GM18907 (cell line): ENCODE results near the gene MMD.
"Not testable (repeated sequence)": the region's sequence is repeated elsewhere in the genome, so short reads cannot be mapped to it uniquely, and the experiment has no call there.

Experiments used
- ATAC-seq: cut with Tn5 transposase; IDR thresholded peaks from one replicate; pipeline ENCODE4 v1.9.1; 2021; ENCODE audit warnings: mild to moderate bottlenecking, moderate library complexity; ENCODE audit not compliant: unreplicated experiment

The MMD gene

DNA sequence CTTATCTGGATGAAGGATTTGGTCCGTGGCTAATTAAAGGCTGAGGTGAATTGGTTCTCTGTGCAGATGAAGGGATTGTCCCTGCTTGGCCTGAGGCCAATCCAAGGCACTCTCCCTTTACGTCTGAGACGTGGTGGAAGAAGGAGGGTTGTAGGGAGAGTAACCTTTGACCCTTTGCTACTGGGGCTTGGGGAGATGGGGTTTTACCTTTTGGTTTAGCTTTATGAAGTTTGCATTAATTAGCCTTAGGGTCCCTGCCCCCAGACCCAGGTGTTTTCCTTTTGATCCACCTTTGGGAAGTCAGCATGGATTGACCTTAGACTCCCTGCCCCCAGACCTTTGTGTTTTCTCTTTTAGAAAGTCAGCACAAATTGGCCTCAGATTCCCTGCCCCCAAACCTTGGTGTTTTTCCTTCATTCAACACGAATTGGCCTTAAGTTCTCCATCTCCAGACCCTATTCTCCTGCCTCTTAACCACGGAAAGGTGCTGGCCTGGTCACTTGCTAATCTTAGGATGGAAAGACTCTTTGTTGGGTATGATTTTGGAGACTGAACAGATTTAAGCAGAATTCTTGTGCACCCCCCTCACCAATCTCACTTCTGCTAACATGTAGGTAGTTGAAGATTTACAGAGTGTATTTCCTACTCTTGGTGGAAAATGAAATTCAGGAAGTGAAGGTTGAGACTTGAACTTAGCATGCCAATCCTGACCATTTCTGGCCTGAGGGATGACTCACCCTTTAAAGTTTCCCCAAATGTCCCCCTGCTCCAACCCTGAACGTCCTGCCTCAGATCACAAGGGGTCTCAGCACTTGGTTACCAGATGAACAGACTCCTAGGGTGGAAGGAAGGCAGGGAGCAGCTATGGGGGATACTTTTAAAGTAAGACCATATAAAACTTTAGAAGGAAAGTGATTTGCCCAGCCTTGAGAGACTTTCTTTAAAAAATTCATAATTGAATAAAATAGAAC, 23.1 kb upstream of the MMD start:
- peak; percentile 83 for ATAC-seq

DNA sequence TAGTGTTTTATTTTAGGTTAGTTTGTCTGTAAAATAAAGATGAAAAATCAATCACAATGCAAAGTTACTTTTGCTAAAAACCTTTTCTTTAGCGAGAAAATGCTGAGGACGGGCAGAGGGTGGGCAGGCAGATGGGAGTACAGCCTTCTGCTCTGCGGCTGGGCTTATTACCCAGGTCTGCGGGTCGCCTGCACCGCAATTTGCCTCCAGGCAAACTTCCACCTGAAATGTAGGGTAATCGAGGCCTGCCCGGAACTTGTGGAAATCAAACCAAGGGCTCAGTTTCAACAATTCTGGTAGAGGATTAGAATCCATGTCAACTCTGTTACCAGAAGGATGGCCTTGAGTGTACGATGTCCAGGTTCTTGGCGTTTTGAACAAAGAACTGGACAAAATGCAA, 22.3 kb upstream of the MMD start:
- ATAC-seq = no peak

DNA sequence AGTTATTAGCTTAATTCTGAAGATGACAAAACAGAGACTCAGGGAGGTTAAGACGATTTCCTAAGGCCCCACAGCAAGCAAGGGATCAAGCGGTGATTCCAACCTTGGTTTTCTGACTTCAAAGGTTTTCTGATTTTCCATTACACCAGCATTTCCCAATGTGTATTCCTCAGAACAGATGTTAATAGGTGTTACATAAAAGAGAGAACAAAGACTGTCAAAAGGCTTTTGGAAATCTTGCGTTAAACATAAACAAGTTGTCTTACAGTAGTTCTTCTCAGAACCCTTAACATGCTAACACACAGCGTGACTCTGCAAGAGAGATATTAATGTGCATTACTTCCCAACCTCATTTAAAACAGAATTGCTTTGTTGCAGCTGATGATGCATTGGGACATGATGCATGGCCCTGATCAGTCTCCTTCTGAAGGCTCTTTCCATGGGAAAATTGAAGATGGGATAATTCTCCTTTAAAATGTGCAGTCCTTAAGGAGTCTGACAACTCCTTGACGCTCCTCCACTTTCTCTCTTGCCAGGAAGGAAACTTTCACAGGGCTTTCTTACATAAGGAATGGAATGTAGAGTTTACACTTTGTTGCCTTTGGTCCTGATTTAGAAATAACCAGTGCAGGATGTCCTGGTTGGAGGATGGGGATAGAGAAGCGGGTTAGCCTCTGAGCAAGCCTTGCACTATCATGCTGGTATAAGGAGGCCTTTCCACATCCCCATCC, 21.5 kb upstream of the MMD start:
- ATAC-seq = no peak

DNA sequence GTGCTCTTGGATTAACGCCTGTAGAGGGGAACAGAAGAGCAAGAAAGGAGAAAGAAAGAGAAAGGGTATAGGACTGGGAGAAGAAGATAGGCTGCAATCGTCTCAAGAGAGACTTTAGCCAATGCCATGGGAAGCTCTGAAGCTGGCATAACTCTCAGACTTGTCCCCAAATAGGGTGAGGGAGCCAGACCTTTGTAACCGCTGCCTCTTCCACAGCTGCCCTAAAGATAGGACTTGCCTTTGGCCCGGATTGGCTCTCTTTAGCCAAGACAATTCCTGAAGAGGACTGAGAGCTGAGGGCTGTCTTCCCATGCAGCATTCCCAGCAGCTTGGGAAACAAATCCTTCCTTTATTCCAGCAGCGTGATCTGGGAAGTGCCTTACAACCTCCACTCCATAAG, 20.8 kb upstream of the MMD start:
- ATAC-seq = no peak

DNA sequence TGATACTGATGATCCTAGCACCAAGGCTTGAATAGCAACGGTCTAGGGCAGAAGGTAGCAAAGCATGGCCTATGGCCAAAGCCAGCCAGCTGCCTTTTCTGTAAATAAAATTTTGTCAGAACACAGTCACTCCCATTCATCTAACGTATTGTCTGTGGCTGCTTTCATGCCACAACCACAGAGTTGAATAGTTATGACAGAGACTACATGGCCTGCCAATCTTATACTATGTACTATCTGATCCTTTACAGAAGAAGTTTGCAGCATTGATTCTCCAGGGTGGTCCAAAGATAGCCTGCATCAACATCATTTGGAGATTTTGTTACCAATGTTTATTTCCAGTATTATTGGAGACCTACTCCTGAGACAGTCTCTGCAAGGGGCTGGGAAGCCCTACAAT, 19.9 kb upstream of the MMD start:
- no peak for ATAC-seq

DNA sequence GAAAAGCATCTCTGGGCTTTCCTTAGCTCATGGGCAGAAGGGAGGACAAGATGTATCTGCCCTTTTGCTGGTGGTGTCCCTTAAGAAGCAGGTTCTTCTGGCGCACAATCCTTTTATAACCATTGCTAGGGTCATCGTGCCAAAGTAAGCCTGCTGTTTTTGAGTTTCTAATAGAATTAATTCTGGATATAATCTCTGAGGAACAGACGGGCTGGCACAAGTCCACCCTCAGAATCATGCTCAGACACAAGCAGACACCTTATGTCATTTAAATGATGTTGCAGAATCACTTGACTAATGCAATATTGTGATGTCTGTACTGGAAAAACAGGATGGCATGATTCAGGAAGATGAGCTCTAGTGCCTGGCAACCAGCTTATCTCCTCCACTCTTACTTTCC, 18.8 kb upstream of the MMD start:
- ATAC-seq = no peak

DNA sequence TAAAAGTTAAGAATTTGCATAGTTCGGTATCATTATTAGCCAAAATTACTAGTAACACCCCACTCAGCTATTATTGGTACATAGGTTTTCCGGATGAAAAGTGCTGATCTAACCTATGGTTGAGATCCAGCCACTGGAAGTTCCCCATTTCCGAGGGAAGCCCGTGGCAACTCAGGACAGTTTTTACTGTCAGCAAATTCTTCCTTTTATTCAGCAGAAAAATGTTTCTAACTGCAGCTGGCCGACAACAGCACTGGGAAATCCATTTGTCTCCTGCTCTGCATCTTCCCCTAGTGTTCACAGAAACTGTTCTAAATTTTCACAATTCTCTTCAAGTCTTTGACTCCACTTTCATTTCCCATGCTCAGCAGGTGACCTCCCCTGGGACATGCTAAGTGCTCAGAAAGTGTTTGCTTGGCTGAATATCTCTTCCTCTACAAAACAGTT, 15.5 kb upstream of the MMD start:
- ATAC-seq = peak; percentile 73

DNA sequence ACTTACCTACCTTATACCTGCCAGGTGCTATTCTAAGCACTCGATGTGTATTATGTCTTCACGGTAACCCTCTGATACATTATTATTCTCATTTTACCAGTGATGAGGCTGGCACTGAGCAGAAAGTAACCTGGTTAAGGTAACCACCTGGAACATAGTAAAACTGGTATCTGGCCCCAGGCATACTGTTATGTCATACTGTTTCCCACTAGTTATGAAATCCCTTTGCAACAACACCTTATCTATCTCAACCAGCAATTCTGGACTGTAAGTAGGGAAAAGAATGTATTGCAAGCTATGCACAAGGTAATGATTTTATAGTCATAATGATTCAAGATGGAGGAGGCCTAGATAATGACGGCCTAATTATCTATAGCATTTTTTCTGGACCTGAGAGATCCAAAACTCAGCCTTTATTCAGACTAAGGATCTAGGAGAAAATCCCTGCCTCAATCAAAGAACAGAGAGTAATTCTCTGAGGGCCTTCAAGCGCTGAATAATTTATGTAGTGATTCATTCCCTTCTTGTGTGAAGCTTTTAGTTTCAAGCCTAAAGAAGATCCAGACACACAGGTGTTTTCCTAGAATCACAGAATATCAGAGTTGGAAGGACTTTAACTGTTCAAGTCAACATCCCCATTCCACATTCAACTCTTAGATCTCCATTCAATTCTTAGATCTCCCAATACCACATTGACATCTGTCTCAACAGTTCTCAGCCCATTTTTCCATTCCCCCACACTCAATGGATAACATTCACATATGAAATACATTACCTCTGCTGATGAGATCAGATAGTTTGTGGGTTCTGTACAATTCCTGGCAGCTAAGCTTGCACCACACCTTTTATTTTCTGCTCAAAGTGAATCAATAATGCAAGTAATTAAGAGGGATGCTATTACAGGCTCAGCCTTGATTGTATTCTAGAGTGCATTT, 14.9 kb upstream of the MMD start:
- peak; percentile 20 for ATAC-seq

DNA sequence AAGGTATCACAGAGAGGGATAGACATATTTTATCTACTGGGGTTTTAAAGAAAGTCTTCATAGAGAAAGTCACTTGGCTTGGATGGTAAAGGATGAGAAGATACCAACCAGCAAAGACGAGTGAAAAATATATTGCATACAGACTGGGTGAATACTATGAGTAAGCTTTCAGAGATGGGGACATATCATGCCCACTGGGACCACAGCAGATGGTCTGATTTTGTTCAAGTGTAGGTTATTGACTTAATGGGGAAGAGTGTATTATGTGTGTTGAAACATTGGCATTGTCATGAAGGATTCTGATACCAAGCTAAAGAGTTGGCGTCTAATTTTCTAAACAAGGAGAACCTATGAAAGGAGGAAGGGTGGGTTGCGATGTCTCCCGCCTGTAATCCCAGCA, 13.8 kb upstream of the MMD start:
- ATAC-seq = no peak

DNA sequence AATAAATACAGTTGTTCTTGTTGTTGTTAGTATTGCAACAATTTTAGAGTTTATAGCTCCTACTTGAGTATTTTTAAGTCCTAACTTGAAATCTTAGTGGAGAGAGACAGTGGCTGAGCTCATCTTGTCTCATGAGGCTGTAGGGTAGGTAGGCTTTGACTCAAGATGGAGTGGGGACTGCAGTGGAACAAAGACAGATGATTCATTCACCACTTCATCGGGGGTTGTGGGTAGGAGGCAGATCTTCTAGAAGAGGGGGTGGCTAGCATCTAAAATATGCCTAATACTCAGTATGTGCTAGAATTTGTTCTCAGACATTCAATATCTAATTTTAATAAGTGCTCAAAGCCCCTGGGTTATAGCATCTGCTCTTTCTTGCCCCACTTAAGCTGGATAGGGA, 13.1 kb upstream of the MMD start:
- ATAC-seq = no peak

DNA sequence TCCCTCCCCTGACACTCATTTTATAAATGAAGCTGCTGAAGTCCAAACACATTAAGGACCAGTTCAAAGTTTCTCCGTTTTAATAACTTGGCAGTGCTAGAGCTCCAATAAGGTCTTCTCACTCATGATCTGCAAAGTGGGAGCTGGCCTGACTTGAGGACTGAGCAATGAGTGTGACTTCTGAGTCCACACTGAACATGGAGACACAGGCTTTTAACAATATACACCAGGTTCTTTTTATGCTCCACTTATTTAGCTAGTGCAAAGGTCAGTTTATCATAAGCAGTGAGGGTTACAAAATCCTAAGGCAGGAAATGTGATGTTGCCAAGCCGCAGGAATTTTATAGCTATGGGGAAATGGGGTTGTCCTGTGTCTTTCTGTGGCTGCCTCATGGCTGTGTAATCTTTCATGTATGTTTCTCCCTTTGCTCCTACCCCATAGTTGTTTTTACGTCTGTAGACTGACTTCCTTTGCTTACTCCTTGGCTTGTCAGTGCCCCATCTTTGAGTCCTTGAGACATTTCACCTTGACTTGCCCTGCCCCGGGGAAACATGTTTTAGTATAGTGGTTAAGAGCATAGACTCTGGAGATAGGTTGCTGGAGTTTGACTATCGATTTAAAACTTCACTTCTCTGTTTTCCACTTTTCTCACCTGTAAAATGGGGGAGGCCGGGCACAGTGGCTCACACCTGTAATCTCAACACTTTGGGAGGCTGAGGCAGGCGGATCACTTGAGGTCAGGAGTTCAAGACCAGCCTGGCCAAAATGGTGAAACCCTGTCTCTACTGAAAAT, 12.2 kb upstream of the MMD start:
- no peak for ATAC-seq

DNA sequence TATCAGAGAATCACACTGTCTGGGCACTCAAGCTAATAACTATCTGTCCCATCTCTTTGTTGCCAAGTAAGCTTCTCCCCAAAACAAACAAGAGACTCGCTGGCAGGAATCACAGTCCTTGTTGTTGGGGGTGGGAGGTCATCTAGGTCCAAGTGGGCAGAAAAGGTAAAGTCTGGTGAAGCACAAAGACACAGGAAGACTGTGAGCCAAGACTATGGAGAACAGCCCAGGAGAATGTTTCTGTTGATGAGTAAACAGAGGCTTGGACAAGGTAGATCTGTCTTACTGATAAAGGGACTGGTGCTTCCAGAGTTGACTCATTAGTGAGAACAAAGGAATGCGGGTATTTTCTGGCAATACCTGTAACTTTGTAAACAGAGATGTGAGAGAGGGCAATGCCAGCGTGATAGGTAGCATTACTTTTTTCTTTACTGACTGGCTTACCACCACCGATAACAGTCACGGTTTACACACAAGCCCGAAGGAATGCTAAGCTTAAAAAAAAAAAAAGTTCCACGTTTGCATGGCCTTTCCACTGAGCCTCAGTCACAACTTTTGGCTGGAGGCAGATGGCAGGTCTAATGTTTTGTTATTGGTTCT, 11.5 kb upstream of the MMD start:
- ATAC-seq = no peak

DNA sequence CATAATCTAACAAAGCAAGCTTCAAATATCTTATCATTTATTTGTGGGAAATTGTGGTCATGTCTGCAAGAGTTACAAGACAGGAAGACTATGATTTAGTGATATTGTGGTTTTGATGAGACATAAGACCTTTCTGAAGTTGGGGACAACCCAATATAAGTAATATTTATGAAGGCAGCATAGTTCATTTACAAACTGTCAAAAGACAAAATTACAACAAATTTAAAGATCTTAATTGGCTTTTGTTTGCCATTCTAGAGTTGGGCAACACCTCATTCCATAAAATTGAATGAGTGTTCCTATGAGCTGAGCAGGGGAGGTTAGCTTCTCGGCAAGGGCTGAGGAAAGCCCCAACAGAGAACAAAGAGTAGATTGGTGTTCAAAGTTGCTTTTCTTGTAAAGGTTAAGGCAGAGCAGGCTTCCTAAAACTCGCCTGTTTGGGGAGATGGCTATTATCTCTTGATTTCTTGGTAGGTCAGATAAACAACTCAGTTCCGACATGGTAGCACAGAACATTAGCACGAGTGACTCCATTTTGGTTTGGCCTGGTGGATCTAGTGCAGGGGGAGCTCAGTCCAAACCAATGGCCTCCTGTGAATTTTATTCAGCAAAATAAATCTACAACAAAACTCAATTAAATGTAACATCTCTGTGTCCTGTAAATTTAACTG, 10.9 kb upstream of the MMD start:
- ATAC-seq = no peak

DNA sequence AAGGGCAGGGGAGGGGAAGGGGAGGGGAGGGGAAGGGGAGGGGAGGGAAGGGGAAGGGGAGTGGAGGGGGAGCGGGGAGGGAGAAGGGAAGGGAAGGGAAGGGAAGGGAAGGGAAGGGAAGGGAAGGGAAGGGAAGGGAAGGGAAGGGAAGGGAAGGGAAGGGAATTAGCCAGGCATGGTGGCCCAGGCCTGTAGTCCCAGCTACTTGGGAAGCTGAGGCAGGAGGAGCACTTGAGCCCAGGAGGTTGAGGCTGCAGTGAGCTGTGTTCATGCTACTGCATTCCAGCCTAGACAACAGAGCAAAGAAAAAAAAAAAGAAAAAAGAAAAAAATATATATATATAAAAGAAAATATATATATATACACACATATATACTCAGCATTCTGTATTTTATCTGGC, 10.3 kb upstream of the MMD start:
- not testable (repeated sequence) for ATAC-seq

DNA sequence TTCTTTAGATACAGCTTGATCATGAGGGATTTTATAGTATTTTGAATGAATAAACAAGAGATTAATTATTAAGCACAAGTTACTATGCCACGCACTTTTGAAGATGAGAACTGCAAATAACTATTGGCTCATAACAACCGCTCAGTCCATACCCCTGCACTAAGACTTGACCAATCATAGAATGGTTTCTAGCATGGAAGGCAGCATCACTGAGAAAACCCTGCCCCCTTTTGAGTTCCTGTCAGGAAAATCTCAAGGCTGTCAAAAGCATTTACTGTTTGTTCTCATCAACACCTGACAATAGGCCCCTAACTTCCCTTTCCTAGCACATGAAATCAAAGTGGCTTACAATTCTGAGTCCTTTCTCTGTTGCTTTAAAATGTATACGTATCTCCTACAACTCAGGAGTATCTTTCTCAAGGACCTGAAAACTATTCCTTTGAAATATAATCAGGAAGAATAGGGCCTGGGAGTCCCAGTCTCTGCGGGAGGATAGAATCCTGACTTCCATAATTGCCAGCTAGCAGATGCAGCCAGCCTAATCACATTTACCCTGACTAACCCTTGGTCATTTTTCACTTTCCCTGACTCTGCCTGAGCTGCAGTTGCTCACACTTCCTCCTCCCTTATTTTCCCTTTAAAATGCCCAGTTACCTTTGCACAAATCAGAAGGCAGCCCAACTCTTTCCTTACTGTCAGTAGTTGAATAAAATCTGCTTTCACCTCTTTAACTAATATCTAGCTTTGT, 9.1 kb upstream of the MMD start:
- ATAC-seq = no peak

DNA sequence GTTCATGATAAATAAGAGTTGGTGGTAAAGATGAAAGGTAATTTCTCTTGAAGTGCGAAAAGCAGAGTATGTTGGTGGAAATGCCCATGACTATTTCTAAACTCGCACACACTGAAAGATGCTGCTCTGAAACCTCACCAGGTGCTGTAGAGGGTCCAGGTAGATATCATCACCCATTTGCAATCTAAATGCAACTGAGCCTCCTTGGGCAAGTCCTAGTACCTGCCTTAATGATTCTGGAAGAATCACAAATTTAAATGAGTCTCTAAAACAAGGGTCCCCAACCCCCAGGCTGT, 5.9 kb upstream of the MMD start:
- peak; percentile 39 for ATAC-seq

DNA sequence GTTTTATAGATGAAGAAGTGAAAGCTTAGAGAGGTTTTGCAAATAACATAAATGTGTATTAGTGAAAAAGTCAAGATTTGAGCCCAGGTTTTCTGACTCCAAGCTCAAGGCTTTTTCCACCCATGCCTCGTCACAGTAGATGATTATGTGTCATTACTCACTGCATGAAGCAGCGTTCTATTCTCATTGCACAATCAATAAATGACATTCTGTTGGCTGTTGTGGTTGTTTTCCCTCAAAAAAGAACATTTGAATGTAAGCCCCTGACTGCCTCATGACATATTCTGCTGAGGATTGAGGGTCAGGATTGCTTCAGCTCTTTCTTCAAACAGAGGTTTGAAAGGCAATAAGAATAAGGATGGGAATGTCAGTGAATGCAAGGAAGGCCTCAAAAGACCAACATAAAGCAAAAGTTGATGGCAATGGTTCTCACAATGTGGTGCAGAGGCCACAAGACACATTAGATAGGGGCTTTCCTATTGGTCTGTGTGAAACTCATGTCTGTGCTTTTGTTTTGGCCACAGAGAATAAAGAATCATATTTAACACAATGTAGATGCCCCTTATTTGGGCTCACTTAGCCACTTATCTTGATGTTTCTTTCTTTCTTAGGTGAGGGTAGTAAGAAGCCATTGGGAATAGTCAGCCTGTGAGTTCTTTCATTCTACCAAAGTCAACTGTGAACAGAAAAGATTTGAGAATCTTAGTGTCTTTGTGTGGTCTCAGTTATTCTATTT, 5.4 kb upstream of the MMD start:
- peak; percentile 74 for ATAC-seq

DNA sequence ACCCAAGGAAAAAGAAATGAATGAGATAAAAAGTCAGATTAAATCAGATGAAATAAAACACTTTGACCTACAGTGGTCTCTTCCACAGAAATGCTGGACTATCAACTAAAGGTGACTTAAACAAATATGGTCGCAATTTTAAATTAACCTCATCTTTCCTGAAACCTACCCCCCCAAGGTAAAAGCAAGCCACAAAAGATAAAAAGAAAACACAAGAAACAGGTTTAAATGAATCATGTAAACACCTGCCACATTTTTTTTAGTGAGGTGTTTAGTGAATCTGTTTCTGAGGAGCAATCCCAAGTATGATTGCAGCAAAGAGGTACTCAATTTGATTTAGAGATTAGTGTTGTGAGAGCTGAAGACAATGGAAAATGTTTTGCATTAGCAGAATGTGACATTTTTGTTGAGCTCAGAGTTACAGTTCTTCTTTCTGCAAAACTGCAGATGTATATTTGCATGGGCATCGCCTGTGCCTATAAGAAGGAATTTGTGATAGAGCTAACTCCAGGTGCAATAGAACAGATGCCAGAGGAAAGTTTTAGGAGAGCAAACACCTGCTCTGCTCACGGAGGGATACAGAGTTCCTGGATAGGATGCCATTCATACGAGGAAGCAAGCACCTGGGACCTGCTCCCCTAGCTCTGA, 3.4 kb upstream of the MMD start:
- no peak for ATAC-seq
